ENCODE results near the gene LSM12.
"Not testable (repeated sequence)": the region's sequence is repeated elsewhere in the genome, so short reads cannot be mapped to it uniquely, and the experiment has no call there.

Gene LSM12

DNA sequence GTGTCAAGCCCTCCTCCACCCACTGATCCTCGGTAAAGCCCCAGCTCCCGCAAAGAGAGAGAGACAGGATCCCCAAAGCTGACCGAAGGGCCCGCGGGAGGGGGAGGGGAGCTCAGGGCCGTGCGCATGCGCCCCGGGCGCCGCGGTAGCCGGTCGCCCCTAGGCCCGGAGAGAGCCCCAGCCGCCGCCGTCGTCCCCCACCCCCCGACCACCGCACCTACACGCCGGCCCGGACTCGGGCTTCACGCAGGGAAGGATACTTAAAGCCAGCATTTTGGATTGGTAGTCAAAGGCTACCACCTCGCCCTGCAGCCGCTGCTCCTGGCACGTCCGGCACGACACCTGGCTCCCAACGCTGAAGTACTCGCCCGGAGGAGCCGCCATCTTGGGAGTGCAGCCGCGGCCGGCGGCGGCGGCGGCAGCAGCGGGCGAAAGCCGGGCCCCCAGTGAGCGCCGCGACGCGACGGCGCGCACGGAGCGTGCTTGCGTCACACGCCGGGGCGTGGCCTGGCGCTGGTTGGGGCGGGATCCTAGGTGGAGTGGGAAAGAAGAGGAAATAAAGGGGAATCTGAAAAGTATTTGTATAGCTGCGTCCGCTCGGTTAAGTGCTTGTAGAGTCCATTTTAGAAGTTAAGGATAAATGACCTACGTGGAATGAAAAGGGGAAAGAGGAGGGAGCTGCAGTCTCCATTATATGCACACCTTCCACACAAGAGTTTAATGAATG is at the start of gene LSM12:
Gene LSM12, minus strand, starts transcription at position 468 of the 727 bp plus-strand sequence. Its CDS starts 84 bp downstream, at position 384.
- DNase-seq = peak; percentile 90

DNA sequence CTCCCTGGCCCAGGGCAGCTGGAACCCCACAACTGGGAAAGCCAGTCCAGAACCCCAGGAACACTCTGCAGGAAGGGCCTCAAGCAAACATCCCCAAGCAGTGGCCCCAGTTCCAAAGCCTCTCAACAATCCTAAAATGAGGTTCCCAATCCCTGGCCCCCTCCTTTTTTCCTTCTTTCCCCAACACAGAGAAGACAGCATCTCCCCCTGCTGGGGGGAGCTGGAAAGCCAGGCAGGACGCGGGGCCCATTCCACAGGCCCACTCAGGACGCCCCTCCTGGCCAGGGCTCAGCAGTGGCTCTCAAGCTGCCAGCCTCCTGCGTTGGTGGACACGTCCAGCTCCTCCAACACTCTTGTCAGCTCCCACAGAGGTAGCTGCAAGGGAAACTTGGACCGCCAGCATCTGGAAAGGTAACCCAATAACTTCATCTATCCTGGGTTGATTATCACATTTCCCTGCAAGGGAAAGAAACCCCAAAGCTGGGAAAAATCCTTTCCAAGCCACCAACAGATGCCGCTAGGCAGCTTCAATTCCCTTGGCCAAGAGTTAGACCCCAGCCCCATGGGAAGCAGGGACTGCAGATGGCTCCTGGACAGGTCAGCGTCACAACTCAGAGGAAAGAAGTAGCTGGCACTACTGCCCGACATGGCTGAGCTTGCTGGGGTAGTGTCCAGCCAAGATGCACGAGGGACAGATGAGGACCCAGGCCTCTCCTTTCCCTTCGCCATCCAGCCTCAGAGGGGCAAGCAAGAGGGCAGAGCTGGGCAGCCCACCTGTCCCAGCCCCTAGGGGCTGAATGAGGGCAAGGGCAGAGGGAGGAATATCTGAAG is 49.3 kb upstream of the LSM12 start:
- no peak for DNase-seq

DNA sequence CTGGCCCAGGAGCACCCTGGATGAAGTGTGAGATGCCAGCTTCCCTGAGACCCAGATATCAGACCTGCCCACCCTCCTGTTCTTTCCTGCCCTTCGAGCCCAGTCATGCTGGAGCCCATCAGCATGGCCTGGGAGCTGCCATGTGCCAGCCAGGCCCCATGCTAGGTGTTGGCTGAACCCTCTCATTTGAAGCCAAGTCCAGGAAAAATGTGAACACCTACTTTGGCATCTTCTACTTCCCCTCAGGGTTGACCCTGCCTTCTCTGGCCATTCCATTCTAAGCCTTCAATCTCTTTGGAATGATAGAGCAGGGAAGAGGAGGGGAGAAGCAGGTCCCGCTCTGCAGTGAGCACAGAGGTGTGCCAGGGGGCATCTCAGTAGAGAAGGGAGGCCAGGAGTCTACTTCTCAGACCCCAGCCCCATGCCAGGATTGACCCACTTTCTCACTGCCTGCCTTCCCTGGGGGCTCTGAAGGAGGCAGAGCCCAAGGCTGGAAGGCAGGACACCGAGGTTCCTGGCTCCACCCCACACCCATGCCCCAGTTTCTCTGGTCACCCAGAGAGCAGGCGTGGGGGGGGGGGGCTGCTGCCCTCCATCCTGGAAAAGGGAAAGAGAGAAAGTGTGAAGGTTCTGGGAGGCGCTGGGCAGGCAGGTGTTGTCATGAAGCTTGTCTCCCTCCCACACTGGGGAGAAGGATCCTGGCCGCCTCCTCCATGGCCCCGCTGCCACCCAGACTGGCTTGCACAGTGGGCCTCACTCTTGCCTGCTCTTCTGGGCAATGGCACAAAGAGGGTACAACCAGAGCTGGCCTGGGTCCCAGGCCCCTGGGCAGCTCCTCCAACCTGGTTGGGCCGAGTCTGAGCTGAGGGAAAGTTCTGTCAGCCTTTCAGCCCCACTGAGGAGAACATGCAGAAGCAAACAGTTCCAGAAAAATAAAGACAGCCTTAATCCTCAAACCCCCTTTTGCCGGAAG is 47.7 kb upstream of the LSM12 start:
- DNase-seq = no peak

DNA sequence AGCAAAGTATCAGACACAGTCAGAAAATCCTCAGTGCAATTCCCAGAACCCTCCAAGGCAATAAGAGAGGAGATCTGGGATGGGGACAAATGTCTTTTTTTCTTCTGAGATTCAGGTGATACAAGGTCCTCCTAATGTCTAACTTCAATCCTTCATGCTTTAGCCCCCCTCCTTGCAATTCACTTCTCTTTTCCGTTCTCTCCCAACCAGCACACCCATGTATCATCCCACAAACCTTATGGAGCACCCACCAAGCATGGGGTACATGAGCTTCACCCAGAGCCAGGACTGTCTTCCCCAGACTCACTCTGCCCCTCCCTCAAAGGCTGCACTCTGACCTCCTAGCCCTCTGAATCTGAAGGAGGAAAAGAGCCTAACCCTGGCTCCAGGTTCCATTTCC is 46.9 kb upstream of the LSM12 start:
- no peak for DNase-seq

DNA sequence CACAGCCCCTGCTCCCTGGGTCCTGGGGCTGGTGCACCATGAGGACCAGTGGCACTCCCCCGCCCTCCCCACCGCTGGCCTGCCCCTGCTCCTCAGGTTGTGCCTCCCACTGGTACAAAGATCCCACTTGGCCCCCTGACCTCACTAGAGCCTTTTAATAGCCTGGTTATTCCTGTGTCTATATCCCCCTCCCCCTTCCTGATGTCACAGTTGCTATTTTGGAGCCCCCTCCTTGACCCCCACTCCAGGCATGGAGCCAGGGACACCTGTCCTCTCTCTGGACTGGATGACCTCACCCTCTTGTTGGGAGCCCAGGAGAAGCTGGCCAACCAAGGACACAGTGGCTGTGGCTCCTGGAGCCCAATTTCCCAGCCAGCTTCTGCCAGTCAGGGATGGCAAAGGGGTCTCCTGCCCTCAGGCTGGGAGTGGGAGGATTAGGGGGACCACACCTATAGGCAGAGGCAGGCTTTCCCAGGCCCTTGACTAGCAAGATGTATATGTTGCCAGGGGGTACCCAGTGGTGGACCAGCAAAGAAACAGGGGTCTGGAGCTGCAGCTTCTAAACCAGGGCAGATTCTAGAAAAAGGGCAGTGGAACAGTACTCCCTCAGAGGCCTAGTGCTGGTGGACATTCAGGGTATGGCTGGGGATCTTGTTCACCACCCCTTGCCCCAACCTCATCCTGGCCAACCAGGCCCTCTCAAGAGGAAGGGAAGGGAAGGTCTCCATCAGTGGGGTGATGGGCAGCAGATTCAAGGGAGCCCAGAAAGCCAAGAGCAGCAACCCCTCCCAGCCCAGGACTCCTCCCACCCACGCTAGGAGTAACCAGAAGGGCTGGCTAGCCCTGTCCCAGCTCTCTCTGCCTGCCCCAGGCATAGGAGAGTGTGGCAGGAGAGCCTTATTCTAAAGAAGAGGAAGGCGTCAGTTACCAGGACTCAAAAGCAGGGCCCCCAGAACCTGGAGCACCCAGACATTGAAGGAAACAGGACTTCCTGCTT is 46.1 kb upstream of the LSM12 start:
- no peak for DNase-seq

DNA sequence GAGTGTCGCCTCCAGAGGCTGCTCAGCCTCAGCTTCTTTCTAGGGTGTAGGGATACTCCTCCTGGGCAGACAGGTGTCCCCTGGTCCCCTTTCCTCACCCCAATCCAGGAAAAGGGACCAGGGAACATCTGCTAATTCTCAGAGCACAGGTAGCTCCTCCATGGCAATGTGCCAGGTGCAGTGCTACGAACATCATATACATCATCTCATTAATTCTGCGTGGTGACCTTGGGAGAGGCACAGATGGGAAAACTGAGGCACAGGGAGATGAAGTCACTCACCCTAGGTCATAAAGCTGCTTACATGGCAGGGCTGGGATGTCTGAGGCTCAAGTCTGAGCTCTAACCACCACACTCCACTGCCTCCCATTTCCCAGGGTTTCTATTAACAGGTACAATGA is 45.3 kb upstream of the LSM12 start:
- no peak for DNase-seq

DNA sequence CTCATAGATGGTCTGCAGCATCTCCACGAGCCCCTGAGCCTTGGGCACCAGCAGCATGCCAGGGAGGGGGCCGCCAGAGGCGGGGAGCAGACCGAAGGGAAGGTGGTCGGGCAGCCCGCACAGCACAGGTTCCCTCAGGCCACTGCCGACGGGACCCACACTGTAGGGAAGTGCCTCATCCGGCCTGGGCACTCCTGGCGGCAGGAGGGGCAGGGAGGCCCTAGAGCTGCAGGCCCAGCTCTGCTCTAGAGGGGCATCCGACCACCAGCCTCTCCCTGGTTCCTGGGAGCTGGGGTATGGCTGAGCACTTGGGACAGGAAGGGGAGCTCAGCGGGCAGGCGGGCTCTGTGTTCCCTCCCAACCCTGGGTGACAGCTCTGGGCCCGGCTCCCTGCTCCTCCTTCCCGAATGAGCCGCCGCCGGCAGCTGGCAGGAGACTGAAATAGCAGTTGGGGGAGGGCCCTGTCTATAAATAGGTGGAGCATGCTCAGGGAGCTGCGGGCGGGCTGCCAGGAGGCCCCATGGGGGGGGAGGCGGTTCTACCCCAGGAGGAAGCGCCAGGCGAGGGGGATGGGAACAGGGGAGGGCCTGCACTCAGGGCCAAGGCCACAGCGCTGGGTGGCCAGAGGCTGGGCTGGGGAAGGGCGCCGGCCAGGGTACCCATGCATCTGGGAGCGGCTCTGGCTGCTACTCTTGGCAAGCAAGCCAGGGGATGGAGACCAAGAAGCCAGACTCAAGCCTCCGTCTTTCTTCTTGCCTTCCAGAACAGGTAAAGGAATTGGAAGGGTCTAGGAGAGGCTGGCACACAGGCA is 44.6 kb upstream of the LSM12 start:
- peak; percentile 56 for DNase-seq

DNA sequence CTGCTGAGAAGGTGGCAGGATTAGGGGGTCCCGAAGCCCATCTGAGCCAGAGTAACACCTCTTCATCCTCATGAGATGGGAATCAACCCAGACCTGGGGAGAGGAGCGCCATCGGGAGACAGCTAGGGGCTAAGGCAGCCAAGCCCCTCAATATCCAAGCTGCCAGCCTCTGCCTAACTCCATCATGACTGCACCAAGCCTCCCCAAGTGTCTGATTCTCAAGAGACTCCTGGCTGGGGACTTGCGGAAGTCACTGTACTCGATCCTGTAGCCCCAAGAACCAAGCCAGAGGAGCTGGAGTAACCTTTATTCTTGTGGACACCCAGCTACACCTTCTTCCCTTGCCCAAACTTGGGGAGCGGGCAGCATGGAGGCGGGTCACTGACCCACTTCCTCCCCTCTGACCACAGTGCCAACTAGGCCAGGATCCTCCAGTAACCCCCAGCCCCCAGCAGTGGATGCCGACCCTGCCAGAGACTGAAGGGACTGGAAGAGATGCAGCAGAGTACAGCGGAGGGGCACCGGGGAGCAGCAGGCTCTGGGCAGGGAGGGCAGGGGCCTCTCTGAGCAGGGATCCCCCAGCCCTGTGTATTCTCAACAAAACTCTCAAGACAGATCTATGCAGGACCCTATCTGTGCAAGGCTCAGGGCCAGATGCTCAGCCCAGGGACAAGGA is 43.7 kb upstream of the LSM12 start:
- DNase-seq = no peak

DNA sequence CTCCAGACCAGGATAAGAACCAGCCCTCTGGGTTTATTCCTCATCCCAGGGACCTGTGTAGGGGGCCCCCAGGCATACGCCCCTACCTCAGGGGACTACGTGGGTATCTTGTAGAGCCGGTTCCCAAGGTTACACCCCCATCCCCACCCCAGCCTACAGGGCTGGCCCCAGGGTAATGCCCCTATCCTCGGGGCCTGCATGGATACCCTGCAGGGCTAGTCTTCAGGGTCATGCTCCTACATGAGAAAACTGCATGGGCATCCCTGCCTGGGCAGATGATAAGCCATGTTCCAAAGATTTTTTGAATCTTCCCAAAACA is 42.8 kb upstream of the LSM12 start:
- no peak for DNase-seq

DNA sequence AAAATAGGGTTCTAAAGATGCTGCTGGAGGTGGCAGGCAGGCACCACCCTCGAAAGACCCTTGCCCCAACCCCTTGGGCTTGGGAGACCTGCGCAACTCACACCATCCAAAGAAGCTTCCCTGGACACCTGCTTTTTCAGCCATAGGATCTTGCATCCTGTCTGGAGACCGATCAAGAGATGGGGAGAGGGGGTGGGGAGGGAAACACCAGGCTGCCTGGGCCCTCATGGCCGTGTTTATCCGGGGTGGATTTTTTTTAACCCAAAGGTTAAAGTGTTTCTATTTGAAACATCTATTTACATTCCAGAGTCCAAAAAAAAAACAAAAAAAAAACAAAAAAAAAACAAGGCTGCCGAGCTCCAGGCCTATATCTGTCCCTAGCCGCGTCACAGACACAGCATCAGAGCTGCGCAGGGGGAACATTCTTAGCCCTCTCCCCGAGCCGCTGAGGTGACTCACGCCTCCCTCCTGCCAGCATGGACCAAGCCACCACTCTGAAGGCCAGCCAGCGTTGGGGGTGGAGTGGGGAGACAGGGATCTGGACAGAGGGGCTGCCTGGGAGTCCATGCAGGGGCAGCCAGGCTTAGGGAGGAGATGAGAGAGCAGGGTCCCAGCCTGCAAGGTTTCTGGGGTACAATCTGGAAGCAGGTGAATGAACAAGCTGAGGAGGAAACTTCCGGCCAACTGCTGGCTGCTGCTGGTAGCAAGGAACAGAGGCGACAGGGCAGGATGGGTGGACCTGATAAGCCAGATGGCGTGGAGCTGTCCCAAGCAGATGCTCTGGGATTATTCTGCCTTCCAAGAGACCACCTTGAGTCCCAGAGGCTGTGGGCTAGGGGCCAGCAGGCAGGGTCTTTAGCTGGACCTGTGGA is 42.2 kb upstream of the LSM12 start:
- no peak for DNase-seq

DNA sequence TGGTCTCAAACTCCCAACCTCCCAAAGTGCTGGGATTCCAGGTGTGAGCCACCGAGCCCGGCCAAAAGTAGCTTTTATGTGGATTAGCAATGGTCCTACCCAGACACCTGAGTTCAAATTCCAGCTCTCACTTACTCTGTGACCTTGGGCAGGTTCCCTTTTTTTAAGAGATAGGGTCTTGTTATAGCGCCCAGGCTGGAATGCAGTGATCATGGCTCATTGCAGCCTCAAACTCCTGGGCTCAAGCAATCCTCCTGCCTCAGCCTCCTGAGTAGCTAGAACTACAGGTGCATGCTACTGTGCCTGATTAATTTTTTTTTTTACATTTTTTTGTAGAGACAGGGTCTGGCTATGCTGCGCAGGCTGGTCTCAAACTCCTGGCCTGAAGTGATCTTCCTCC is 40.3 kb upstream of the LSM12 start:
- DNase-seq = no peak

DNA sequence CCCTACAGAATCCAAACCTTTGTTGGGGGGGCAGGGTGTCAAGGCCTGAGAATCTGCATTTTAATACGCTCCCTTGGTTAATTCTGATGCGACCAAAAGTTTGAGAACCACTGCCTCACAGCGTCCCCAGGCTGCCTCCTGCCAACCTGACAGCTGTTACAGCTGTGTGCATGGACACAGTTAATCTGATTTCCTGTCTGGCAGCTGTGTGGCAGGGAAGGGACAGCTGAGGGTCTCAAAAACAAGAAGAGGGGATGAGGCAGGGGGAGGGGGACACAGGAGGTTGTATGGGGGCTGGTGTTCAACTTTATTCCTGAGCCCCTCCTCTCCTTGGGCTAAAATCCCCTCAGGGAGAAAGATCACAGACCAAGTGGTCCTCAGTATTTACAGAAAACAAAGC is 39.5 kb upstream of the LSM12 start:
- DNase-seq = no peak

DNA sequence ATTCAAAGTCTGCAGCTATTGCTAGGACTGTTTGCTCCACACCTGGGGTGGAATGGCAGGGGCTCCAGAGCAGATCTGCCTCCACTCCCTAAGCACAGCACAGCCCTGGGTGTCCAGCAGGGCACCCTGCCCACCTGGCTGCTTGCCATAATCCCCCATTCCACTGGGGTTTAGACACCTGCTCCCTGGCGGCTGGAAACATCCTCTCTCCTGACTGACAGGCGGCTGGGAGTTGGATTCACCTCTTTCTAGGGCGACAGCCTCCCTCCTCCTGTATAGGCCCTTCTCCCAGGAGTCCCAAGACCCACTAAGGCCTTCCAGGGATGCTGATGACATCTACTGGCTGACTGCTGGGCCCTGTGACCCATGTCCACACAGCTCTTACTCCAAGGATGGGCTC is 39.0 kb upstream of the LSM12 start:
- no peak for DNase-seq

DNA sequence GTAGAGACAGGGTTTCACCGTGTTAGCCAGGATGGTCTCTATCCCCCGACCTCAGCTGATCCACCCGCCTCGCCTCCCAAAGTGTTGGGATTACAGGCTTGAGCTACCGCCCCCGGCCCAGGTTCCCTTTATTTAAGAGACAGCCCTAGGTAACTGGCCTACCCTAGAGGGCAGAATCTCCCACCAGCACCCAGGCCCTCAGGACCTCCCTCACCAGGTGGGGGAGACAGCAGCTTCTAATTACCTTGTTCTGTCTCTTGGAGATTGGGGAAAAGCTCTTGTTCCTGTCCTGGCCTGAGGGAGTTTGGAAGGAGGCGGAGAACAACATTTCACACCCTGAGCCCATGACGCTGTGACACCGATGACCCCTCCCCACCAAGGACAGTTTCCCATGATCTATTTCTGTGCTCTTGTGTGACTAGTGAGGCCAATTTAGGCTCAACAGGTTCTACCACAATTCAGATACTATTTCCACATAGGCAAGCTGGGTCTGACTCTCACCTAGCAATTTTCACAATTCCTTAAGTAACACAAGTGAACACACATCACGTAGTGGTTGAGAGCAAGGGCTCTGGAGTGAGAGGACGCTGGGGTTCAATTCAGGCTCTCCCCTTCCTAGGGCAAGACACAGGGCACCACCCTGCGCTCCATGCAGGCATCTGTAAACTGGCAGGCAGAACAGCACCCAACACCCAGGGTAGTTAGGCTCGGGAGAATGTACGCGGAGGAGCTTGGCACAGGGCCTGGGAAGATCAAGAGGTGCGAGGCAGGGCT is 36.6 kb upstream of the LSM12 start:
- no peak for DNase-seq

DNA sequence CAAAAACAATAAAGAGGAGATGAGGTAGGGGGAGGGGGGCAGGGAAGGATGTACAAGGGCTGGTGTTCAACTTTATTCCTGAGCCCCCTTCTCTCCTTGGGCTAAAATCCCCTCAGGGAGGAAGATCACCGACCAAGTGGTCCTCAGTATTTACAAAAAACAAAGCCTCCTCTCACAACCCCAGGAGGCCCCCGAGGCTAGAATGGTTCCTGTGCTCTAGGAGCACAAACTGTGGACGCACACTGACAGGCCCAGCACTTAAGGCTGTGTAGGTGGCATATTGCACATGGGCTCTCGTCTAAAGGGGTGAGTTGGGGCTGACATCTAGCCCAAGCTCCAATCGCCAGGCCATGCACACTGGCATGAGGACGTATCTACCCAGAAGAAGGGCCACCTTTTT is 35.4 kb upstream of the LSM12 start:
- DNase-seq = not testable (repeated sequence)

DNA sequence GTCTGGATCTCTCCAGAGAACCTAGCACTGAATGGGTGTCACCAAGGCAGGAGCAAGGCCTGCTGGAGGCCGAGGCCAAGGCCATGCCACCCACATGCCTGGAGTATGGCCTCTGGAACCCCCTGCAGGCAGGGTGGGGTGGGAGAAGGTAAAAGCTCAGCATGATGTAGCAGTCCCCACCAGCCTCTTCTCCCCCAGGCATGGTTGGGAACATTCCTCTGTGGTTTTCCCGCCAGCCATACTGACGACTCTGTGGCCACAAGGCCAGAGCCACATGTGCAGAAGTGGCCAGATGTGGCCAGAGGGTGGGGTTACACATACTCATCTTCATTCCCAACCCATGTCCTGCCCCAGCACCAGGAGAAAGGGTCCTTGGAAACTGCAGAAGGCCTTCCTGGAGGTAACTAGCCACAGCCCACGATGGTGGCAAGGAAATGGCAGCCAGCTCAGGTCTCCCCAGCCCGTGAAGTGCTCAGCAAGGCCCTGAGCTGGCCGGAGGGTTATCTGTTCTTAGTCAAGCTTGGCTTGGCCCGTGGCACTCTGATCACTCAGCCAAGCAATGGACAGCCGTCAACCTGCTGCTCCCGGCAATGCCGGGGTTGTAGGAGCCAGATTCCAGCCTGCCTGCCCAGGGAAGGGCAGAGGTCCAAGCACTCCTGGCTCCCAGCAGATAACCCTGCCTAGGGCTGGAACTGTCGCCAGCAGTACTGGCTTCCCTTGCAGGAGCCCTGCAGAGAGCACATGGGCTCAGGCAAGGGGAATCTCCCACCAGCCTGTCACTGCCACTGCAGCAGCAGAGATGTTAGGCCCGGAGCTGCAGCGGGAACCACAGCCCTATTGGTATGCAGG is 30.9 kb upstream of the LSM12 start:
- DNase-seq = no peak

DNA sequence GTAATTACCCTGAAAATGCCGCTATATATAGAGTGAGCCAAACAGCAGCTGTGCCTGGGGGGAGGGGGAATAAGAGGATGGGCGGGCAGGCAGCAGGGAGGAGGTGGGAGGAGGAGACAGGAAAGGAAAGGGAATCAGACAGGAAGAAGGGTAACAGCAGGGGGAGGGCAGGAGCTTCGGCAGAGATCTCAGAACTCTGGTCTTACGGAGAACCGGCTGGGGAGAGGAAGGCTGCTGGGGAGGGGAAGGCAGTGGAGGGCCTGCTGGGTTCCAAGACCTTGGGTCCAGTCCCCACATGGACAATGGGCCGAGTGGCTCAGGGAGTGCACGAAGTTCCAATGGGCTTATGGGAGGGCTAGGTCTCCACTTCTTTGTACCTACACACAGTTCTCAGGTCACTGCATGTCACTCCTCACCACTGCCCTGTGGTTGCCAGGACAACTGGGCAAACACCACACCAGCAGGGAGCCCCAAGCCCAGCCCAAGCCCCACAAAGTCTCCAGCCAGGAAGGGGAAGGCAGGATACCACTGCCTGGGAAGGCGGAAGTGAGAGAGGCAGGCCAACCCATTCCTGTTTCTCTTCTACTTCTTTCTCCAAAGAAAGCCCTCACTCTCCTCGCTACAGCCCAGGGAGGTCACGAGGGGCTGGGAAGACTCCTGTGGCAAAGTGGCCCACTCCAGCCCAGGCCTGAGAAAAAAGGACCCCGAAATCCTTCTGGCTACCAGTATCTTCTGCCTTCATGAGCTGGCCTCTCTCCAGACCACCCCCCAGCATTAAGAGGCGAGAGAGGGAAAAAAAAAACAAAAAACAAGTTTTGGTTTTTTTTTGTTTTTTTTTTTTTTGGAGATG is 29.4 kb upstream of the LSM12 start:
- DNase-seq = peak; percentile 34
